B cell (primary cell): ENCODE results near the gene PACRG.

ENCODE experiments used
- EZH2 ChIP-seq: IDR thresholded peaks from 2 replicates; pipeline ENCODE4 v1.6.1; 2012; ENCODE audit warnings: borderline replicate concordance, low read depth, mild to moderate bottlenecking, moderate library complexity, low read length; ENCODE audit not compliant: insufficient read depth, poor library complexity, severe bottlenecking
- TF ChIP-seq, protein P1 (sequence below): fragments of 200-600 bp; IDR thresholded peaks from one replicate; pipeline ENCODE4 v1.8.0; 2022; ENCODE audit warnings: antibody characterized with exemption, mild to moderate bottlenecking

DNA sequence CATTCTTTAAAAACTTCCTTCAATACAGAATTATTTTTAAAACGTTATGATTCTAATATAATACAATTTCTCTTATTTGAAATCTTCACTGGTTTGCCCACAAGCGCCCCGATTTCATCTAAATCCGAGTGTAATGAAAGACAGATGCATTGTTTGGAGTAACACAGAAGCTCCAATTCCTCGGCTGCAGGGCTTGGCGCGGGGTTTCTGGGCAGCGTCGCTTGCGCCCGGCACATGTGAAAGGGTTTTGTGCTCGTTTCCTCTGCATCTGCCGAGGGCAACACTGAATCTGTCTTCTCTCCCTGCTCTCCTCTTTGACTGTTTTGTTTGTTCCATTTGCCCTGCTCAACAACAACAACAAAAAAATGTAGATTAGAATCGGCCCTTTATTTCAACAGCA, 438.1 kb downstream of the PACRG start:
- TF ChIP-seq EZH2: no peak
- TF ChIP-seq, protein P1, sequence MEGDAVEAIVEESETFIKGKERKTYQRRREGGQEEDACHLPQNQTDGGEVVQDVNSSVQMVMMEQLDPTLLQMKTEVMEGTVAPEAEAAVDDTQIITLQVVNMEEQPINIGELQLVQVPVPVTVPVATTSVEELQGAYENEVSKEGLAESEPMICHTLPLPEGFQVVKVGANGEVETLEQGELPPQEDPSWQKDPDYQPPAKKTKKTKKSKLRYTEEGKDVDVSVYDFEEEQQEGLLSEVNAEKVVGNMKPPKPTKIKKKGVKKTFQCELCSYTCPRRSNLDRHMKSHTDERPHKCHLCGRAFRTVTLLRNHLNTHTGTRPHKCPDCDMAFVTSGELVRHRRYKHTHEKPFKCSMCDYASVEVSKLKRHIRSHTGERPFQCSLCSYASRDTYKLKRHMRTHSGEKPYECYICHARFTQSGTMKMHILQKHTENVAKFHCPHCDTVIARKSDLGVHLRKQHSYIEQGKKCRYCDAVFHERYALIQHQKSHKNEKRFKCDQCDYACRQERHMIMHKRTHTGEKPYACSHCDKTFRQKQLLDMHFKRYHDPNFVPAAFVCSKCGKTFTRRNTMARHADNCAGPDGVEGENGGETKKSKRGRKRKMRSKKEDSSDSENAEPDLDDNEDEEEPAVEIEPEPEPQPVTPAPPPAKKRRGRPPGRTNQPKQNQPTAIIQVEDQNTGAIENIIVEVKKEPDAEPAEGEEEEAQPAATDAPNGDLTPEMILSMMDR: no peak
